Prostate gland (tissue), 2 donors: ENCODE results near the gene CHST11. TPM values are rescaled to one million over a fixed set of nuclear protein-coding genes. Genes with fewer than 3 reads are reported as not detected.

Experiments used
- DNase-seq: peaks from one replicate; pipeline ENCODE4 v3.0.0-alpha.2; 2019; ENCODE audit warnings: low spot score
- H3K27ac ChIP-seq, 2 donors: fragments of 200-600 bp; sonication (generic); 2 replicates each; pipeline ENCODE4 v1.5.1; 2017 to 2019
- H3K27me3 ChIP-seq: fragments of 200-600 bp; sonication (generic); replicated peaks from 2 replicates; pipeline ENCODE4 v1.5.1; 2019; ENCODE audit not compliant: insufficient read depth
- H3K36me3 ChIP-seq, 2 donors: fragments of 200-600 bp; sonication (generic); 1 replicate in 1 of 2; 2 replicates in 1 of 2; pipeline versions ENCODE4 v1.5.1 to v1.8.1; 2017 to 2019
- H3K4me1 ChIP-seq: fragments of 200-600 bp; sonication (generic); replicated peaks from 2 replicates; pipeline ENCODE4 v1.5.1; 2019
- H3K4me3 ChIP-seq, 2 donors: fragments of 200-600 bp; sonication (generic); 2 replicates each; pipeline ENCODE4 v1.5.1; 2017 to 2019
- H3K9me3 ChIP-seq: fragments of 200-600 bp; sonication (generic); 2 replicates; pipeline ENCODE4 v1.5.1; 2017
- CTCF ChIP-seq, 4 experiments: fragments of 200-600 bp in 2 of 4; fragments of 450-650 bp in 2 of 4; sonication (generic) in 2 of 4; IDR thresholded peaks; 1 replicate in 3 of 4; 2 replicates in 1 of 4; pipeline ENCODE4 v1.5.1; 2016 to 2019; ENCODE audit warnings: antibody characterized with exemption in 4 of 4, mild to moderate bottlenecking in 2 of 4, moderate library complexity in 2 of 4
- POLR2A ChIP-seq: fragments of 450-650 bp; IDR thresholded peaks from one replicate; pipeline ENCODE4 v1.6.1; 2016; ENCODE audit warnings: antibody characterized with exemption, mild to moderate bottlenecking
- POLR2AphosphoS5 ChIP-seq: sonication (generic); formaldehyde crosslinking; IDR thresholded peaks from one replicate; pipeline ENCODE4 v1.6.1; 2017; ENCODE audit warnings: antibody characterized with exemption
- WGBS: methylation state at CpG from one replicate; pipeline ENCODE4 v1.1.5; 2018; 5-methylcytosine and 5-hydroxymethylcytosine counted together
- intact Hi-C: fragments of 100-400 bp; cut with DNase I; formaldehyde crosslinking; loops from one replicate; pipeline ENCODE4 v1.14.2; 2022
- total RNA-seq, 2 donors: library from RNA; depleted of rRNA; stranded (reverse); fragments of >200 nt; gene quantifications; one replicate each; pipeline ENCODE4 v1.1.0, GENCODE V29; 2016

Gene CHST11
- total RNA-seq, 2 donors from 2014 or later = 10.4 to 25.4 TPM

- Histone ChIP-seq H3K4me1 (no peaks in the 10 kb centered on the region), H3K27ac (no peak overlapping the region), H3K4me3 (no peak overlapping the region), H3K27me3 (no peaks in the 10 kb centered on the region), H3K9me3 (no peaks in the 10 kb centered on the region), H3K36me3 (no peaks in the 10 kb centered on the region)
- no peak for TF ChIP-seq POLR2A
- no peak for TF ChIP-seq CTCF (IDR thresholded peaks at IDR 0.05)
- no peak for TF ChIP-seq POLR2AphosphoS5
- intact Hi-C loops = no loop called here
- no peak for DNase-seq
- WGBS = 85% methylated on average over 8 of the region's 8 CpGs
These were observed 246.6 kb downstream of the CHST11 start for GRCh38 chr12:104703372-104703771.

- no peaks in the 10 kb centered on the region for H3K27me3 ChIP-seq
- 93% methylated on average over 7 of the region's 7 CpGs for WGBS
- no peaks in the 10 kb centered on the region for H3K9me3 ChIP-seq
- H3K27ac ChIP-seq = no peak overlapping the region
- H3K36me3 ChIP-seq = no peaks in the 10 kb centered on the region
- TF ChIP-seq POLR2AphosphoS5 (no peak), CTCF (IDR thresholded peaks at IDR 0.05) (no peak), POLR2A (no peak)
- H3K4me3 ChIP-seq = no peak overlapping the region
- H3K4me1 ChIP-seq = no peaks in the 10 kb centered on the region
- intact Hi-C loops = no loop called here
- no peak for DNase-seq
These were observed 247.6 kb downstream of the CHST11 start for GRCh38 chr12:104704224-104704779.

GRCh38 chr12:104707194-104707593, 250.4 kb downstream of the CHST11 start:
- 45% methylated on average over 5 of the region's 5 CpGs for WGBS
- Histone ChIP-seq H3K36me3 (no peaks in the 10 kb centered on the region), H3K4me3 (no peak overlapping the region), H3K4me1 (no peaks in the 10 kb centered on the region), H3K27ac (no peak overlapping the region), H3K9me3 (no peaks in the 10 kb centered on the region), H3K27me3 (no peaks in the 10 kb centered on the region)
- intact Hi-C loops = no loop called here
- no peak for TF ChIP-seq CTCF (IDR thresholded peaks at IDR 0.05)
- TF ChIP-seq POLR2AphosphoS5 = no peak
- TF ChIP-seq POLR2A = no peak
- DNase-seq = no peak

- no peak overlapping the region for H3K4me3 ChIP-seq
- no peak for TF ChIP-seq POLR2A
- TF ChIP-seq POLR2AphosphoS5 = no peak
- no peak for TF ChIP-seq CTCF (IDR thresholded peaks at IDR 0.05)
- no peak for DNase-seq
- H3K9me3 ChIP-seq = no peaks in the 10 kb centered on the region
- no peaks in the 10 kb centered on the region for H3K36me3 ChIP-seq
- intact Hi-C loops = no loop called here
- no peaks in the 10 kb centered on the region for H3K4me1 ChIP-seq
- H3K27ac ChIP-seq = no peak overlapping the region
- 82% methylated on average over 9 of the region's 9 CpGs for WGBS
- H3K27me3 ChIP-seq = no peaks in the 10 kb centered on the region
These were observed 251.2 kb downstream of the CHST11 start for GRCh38 chr12:104707794-104708558.

GRCh38 chr12:104708891-104709290, 252.1 kb downstream of the CHST11 start:
- WGBS = 86% methylated on average over 7 of the region's 7 CpGs
- TF ChIP-seq POLR2A = no peak
- no peak for TF ChIP-seq CTCF (IDR thresholded peaks at IDR 0.05)
- no peak for TF ChIP-seq POLR2AphosphoS5
- H3K27ac ChIP-seq = no peak overlapping the region

More at GRCh38 chr12:104708891-104709290, 252.1 kb downstream of the CHST11 start:
- no peak for DNase-seq
- Histone ChIP-seq H3K4me3 (no peak overlapping the region), H3K27me3 (no peaks in the 10 kb centered on the region), H3K36me3 (no peaks in the 10 kb centered on the region), H3K4me1 (no peaks in the 10 kb centered on the region), H3K9me3 (no peaks in the 10 kb centered on the region)
- intact Hi-C loops = no loop called here
